ENCODE results near the gene KDM7A.
"Not testable (repeated sequence)": the region's sequence is repeated elsewhere in the genome, so short reads cannot be mapped to it uniquely, and the experiment has no call there.

KDM7A gene

GRCh38 chr7:140122965-140123364 is 53.8 kb downstream of the KDM7A start:
- Histone ChIP-seq H3K36me3 (ENCODE audit: control insufficient read depth in 2 of 2, insufficient read depth in 1 of 2, low read length in 2 of 2) (peaks cover 0 to 4% of the 10 kb centered on the region in 2 experiments; a peak in 1 of 3 replicates), H3K4me1 (ENCODE audit: control insufficient read depth, insufficient read depth, low read length) (no peaks in the 10 kb centered on the region), H3K4me3 (ENCODE audit: low read depth, low read length) (no peak overlapping the region), H3K9me3 (ENCODE audit: control insufficient read depth, insufficient read depth, low read depth, low read length) (no peaks in the 10 kb centered on the region), H3K27ac (ENCODE audit: extremely low read depth, low read depth, low read length) (no peak overlapping the region)
- CTCF ChIA-PET: interaction anchor here (0.7 kb wide), 1 partner anchor 181 kb away, joined by 3 read pairs; no protein-coding TSS in a partner anchor
- no peak for TF ChIP-seq ZNF544 (tag by site-specific recombination; IDR thresholded peaks at IDR 0.05)
- TF ChIP-seq REPIN1 (tag by site-specific recombination; IDR thresholded peaks at IDR 0.05; ENCODE audit: low read depth): no peak
- TF ChIP-seq ZNF473 (tag by site-specific recombination; IDR thresholded peaks at IDR 0.05): no peak
- no peak for TF ChIP-seq GLI2 (tag by site-specific recombination; IDR thresholded peaks at IDR 0.05; ENCODE audit: borderline replicate concordance, low read depth)
- TF ChIP-seq, protein P1, sequence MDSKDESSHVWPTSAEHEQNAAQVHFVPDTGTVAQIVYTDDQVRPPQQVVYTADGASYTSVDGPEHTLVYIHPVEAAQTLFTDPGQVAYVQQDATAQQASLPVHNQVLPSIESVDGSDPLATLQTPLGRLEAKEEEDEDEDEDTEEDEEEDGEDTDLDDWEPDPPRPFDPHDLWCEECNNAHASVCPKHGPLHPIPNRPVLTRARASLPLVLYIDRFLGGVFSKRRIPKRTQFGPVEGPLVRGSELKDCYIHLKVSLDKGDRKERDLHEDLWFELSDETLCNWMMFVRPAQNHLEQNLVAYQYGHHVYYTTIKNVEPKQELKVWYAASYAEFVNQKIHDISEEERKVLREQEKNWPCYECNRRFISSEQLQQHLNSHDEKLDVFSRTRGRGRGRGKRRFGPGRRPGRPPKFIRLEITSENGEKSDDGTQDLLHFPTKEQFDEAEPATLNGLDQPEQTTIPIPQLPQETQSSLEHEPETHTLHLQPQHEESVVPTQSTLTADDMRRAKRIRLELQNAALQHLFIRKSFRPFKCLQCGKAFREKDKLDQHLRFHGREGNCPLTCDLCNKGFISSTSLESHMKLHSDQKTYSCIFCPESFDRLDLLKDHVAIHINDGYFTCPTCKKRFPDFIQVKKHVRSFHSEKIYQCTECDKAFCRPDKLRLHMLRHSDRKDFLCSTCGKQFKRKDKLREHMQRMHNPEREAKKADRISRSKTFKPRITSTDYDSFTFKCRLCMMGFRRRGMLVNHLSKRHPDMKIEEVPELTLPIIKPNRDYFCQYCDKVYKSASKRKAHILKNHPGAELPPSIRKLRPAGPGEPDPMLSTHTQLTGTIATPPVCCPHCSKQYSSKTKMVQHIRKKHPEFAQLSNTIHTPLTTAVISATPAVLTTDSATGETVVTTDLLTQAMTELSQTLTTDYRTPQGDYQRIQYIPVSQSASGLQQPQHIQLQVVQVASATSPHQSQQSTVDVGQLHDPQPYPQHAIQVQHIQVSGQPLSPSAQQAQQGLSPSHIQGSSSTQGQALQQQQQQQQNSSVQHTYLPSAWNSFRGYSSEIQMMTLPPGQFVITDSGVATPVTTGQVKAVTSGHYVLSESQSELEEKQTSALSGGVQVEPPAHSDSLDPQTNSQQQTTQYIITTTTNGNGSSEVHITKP (tag by site-specific recombination; IDR thresholded peaks at IDR 0.05): no peak
- no peak for TF ChIP-seq ZNF529 (tag by site-specific recombination; IDR thresholded peaks at IDR 0.05; ENCODE audit: insufficient replicate concordance)
- TF ChIP-seq OSR2 (tag by site-specific recombination; IDR thresholded peaks at IDR 0.05): no peak
- no peak for TF ChIP-seq ZBTB21 (tag by site-specific recombination; IDR thresholded peaks at IDR 0.05)
- TF ChIP-seq ZNF510 (tag by site-specific recombination; IDR thresholded peaks at IDR 0.05; ENCODE audit: insufficient replicate concordance): no peak
- TF ChIP-seq, protein P2, sequence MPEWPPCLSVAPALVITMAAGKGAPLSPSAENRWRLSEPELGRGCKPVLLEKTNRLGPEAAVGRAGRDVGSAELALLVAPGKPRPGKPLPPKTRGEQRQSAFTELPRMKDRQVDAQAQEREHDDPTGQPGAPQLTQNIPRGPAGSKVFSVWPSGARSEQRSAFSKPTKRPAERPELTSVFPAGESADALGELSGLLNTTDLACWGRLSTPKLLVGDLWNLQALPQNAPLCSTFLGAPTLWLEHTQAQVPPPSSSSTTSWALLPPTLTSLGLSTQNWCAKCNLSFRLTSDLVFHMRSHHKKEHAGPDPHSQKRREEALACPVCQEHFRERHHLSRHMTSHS (tag by site-specific recombination; IDR thresholded peaks at IDR 0.05): no peak
- TF ChIP-seq ZNF558 (tag by site-specific recombination; IDR thresholded peaks at IDR 0.05): no peak
- TF ChIP-seq ZNF548 (tag by site-specific recombination; IDR thresholded peaks at IDR 0.05): no peak
- no peak for TF ChIP-seq FEZF1 (tag by site-specific recombination; IDR thresholded peaks at IDR 0.05)
- TF ChIP-seq MZF1 (tag by site-specific recombination; IDR thresholded peaks at IDR 0.05; ENCODE audit: borderline replicate concordance): no peak
- TF ChIP-seq ZNF433 (tag by site-specific recombination; IDR thresholded peaks at IDR 0.05; ENCODE audit: low read depth): no peak
- TF ChIP-seq ZNF677 (tag by site-specific recombination; IDR thresholded peaks at IDR 0.05): no peak
- TF ChIP-seq ZNF138 (tag by site-specific recombination; IDR thresholded peaks at IDR 0.05; ENCODE audit: borderline replicate concordance): no peak
- TF ChIP-seq, protein P3, sequence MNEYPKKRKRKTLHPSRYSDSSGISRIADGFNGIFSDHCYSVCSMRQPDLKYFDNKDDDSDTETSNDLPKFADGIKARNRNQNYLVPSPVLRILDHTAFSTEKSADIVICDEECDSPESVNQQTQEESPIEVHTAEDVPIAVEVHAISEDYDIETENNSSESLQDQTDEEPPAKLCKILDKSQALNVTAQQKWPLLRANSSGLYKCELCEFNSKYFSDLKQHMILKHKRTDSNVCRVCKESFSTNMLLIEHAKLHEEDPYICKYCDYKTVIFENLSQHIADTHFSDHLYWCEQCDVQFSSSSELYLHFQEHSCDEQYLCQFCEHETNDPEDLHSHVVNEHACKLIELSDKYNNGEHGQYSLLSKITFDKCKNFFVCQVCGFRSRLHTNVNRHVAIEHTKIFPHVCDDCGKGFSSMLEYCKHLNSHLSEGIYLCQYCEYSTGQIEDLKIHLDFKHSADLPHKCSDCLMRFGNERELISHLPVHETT (tag by site-specific recombination; IDR thresholded peaks at IDR 0.05): no peak
- POLR2A ChIA-PET: no interaction called here

- H3K9me3 ChIP-seq (ENCODE audit: control insufficient read depth, insufficient read depth, low read depth, low read length): no peaks in the 10 kb centered on the region
- peaks cover 0 to 10% of the 10 kb centered on the region in 2 experiments; a peak in 1 of 3 replicates for H3K36me3 ChIP-seq (ENCODE audit: control insufficient read depth in 2 of 2, insufficient read depth in 1 of 2, low read length in 2 of 2)
- H3K4me3 ChIP-seq (ENCODE audit: low read depth, low read length): no peak overlapping the region
- H3K27ac ChIP-seq (ENCODE audit: extremely low read depth, low read depth, low read length): no peak overlapping the region
- H3K4me1 ChIP-seq (ENCODE audit: control insufficient read depth, insufficient read depth, low read length): no peaks in the 10 kb centered on the region
- POLR2A ChIA-PET: no interaction called here
- TF ChIP-seq ZNF664 (tag by site-specific recombination; IDR thresholded peaks at IDR 0.05) (no peak), ZNF76 (tag by site-specific recombination; IDR thresholded peaks at IDR 0.05; ENCODE audit: borderline replicate concordance, low read depth) (no peak), KLF8 (tag by site-specific recombination; IDR thresholded peaks at IDR 0.05) (no peak), GLI4 (tag by site-specific recombination; IDR thresholded peaks at IDR 0.05) (no peak), ZBTB7A (tag by site-specific recombination; IDR thresholded peaks at IDR 0.05; ENCODE audit: low read depth) (no peak), ZNF510 (tag by site-specific recombination; IDR thresholded peaks at IDR 0.05; ENCODE audit: insufficient replicate concordance) (no peak), ZNF280C (tag by site-specific recombination; IDR thresholded peaks at IDR 0.05) (no peak)
- CTCF ChIA-PET: no interaction called here
Observed at GRCh38 chr7:140121326-140121725, 55.5 kb downstream of the KDM7A start.

- H3K27ac ChIP-seq (ENCODE audit: extremely low read depth, low read depth, low read length); POLR2A ChIA-PET; H3K9me3 ChIP-seq (ENCODE audit: control insufficient read depth, insufficient read depth, low read depth, low read length); H3K4me1 ChIP-seq (ENCODE audit: control insufficient read depth, insufficient read depth, low read length); CTCF ChIA-PET; H3K4me3 ChIP-seq (ENCODE audit: low read depth, low read length): not testable (repeated sequence)
- peaks cover 0 to 27% of the 10 kb centered on the region in 2 experiments; a peak in 2 of 3 replicates for H3K36me3 ChIP-seq (ENCODE audit: control insufficient read depth in 2 of 2, insufficient read depth in 1 of 2, low read length in 2 of 2)
Observed at GRCh38 chr7:140114817-140115216, 62.0 kb downstream of the KDM7A start.

Measured in HEK293 (cell line).